ENCODE results near the gene ESR1. TPM values are rescaled to one million over a fixed set of nuclear protein-coding genes. Genes with fewer than 3 reads are reported as not detected.

The ESR1 gene
- total RNA-seq, 3 donors from 2014 or later: 2.2 to 74.5 (median 67.5) TPM

DNA sequence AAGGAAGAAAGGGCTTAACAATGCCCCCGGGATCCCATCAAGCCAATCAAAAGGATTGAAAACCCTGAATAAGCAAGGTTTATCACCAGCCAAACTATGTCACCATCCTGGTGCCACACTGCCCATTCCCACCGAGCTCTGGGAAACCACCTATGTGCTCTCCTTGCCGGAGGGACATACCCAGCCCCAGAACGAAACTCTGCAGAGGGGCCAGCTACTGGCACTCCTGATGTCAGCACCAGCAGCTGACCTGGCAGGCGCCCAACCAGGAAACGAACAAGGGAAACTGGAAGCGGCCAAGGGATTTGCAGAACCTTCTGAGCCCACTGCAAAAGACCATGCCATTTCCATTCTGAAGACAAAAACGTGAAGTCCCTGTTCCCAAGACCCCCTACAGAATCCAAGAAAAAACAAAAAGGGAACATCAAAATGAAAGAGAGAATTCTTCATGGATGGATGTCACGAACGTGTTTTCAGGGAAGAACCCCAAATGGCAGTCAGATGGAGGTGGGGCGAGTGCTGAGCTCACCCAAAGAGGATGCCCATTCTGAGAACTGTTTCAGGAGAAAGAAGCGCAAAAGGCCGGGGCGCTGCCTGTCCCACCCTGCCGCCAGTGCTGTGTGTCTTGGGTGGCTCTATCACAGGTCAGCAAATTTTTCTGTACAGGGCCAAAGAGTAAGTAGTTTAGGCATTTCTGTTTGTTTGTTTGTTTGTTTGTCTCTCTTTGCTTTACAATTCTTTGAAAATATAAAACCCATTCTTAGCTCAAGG, 305.2 kb downstream of the ESR1 start:
- peak; percentile 53 to 62 for DNase-seq (ENCODE audit: low spot score in 2 of 2)
- peak overlapping the region; percentile 64 to 80 for H3K27ac ChIP-seq

DNA sequence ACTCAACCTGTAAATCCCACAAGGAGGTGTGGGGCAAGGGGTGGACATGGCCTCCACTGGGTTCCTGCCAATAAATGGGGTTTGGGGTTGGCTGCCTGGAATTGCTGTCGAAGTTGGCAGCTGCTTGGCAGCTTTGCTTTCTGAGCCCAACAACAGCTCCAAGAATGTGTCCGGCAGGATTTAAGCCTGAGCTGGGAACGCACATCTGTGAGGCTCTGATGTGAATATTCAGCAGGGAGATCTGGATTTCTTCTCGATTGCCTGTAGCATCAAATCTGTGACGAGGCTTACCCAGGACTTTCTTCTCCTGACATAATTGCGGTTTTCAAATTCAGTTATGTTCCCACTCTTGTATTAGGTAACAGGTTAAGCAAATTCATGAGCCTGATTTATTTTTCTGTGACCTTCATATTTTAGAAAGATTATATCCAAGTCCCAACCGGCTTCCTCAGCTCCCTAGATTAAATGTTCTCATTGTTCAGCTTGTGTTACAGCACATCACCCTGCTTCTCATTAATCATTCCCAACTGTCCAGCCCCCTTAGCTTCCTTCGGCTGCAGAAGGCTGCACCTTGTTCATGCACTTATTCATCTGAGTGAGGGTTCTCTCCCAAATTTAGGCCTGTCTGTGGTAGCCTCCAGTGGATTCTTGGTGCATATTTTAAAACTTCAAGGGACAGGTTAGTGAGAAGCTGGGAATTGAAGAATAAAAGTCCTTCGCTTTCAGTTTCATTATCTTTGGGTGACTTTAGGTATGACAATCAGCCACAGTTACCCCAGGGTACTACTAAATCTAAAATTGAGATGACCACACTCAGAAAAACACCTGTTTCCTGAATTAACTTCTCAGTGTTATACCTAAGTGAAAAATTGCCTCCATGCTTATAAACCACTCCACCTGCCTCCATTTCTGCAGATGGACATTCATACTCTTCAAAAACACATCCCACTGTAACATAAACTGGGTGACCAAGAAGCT, 310.0 kb downstream of the ESR1 start:
- DNase-seq (ENCODE audit: low spot score in 2 of 2): no peak
- intact Hi-C loops (cut with DNase I; ENCODE audit: low total_unique reads): no loop called here
- H3K4me1 ChIP-seq: peaks cover 0 to 9% of the 10 kb centered on the region in 2 donors
- no peak for TF ChIP-seq POLR2A (IDR thresholded peaks at IDR 0.05)
- peak in 1 of 3 donors; percentile 23 for TF ChIP-seq POLR2AphosphoS5 (IDR thresholded peaks at IDR 0.05)
- no peaks in the 10 kb centered on the region for H3K27me3 ChIP-seq
- H3K9me3 ChIP-seq: no peaks in the 10 kb centered on the region
- peaks cover 4% of the 10 kb centered on the region for H3K36me3 ChIP-seq
- no peak overlapping the region for H3K4me3 ChIP-seq
- H3K27ac ChIP-seq: peak overlapping the region; percentile 76 to 82

More for the DNA sequence above, 305.2 kb downstream of the ESR1 start:
- TF ChIP-seq, protein P1, sequence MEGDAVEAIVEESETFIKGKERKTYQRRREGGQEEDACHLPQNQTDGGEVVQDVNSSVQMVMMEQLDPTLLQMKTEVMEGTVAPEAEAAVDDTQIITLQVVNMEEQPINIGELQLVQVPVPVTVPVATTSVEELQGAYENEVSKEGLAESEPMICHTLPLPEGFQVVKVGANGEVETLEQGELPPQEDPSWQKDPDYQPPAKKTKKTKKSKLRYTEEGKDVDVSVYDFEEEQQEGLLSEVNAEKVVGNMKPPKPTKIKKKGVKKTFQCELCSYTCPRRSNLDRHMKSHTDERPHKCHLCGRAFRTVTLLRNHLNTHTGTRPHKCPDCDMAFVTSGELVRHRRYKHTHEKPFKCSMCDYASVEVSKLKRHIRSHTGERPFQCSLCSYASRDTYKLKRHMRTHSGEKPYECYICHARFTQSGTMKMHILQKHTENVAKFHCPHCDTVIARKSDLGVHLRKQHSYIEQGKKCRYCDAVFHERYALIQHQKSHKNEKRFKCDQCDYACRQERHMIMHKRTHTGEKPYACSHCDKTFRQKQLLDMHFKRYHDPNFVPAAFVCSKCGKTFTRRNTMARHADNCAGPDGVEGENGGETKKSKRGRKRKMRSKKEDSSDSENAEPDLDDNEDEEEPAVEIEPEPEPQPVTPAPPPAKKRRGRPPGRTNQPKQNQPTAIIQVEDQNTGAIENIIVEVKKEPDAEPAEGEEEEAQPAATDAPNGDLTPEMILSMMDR (IDR thresholded peaks at IDR 0.05): no peak
- no peak for TF ChIP-seq POLR2A (IDR thresholded peaks at IDR 0.05)
- no peak for TF ChIP-seq POLR2AphosphoS5 (IDR thresholded peaks at IDR 0.05)
- no peaks in the 10 kb centered on the region for H3K27me3 ChIP-seq
- peak overlapping the region in 2 of 3 donors; percentile 12 to 30 for H3K4me3 ChIP-seq
- intact Hi-C loops (cut with DNase I; ENCODE audit: low total_unique reads): no loop called here
- H3K36me3 ChIP-seq: no peaks in the 10 kb centered on the region
- H3K9me3 ChIP-seq: no peaks in the 10 kb centered on the region
- H3K4me1 ChIP-seq: peaks cover 4 to 9% of the 10 kb centered on the region in 2 donors

DNA sequence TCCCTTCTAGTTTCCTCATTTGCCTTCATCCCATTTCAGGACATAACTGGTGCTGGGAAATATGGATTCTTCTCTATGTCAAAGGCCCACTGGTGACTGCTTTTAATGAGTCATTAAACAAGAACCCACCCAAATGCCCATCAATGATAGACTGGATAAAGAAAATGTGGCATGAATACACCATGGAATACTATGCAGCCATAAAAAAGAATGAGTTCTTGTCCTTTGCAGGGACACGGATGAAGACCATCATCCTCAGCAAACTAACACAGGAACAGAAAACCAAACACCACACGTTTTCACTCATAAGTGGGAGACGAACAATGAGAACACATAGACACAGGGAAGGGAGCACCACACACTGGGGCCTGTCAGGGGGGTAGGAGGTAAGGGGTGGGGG, 310.7 kb downstream of the ESR1 start:
- no peak for DNase-seq (ENCODE audit: low spot score in 2 of 2)
- no peaks in the 10 kb centered on the region for H3K9me3 ChIP-seq
- no peak overlapping the region for H3K4me3 ChIP-seq
- intact Hi-C loops (cut with DNase I; ENCODE audit: low total_unique reads): no loop called here
- TF ChIP-seq POLR2AphosphoS5 (IDR thresholded peaks at IDR 0.05) (no peak), POLR2A (IDR thresholded peaks at IDR 0.05) (no peak)
- TF ChIP-seq, protein P1 (IDR thresholded peaks at IDR 0.05): no peak
- H3K27ac ChIP-seq: no peak overlapping the region
- H3K4me1 ChIP-seq: peaks cover 0 to 9% of the 10 kb centered on the region in 2 donors
- H3K36me3 ChIP-seq: peaks cover 4% of the 10 kb centered on the region
- no peaks in the 10 kb centered on the region for H3K27me3 ChIP-seq

DNA sequence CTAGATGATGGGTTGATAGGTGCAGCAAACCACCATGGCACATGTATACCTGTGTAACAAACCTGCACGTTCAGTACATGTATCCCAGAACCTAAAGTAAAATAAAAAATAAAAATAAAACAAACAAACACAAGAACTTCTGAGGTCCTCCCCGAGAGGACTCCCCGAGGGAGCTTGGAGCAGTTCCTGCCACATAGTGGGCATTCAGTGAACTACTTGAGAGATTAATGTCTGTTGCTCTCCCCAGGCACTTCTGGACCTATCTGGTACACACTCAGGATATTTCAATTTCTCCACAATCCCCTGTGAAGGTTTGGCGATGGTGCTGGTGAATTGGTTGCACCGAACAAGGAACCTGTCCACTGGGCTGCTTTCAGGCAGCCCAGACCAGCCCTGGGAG, 311.2 kb downstream of the ESR1 start:
- no peak for TF ChIP-seq POLR2A (IDR thresholded peaks at IDR 0.05)
- TF ChIP-seq, protein P1 (IDR thresholded peaks at IDR 0.05): no peak
- no peak for TF ChIP-seq POLR2AphosphoS5 (IDR thresholded peaks at IDR 0.05)
- no peak overlapping the region for H3K27ac ChIP-seq
- DNase-seq (ENCODE audit: low spot score in 2 of 2): no peak
- intact Hi-C loops (cut with DNase I; ENCODE audit: low total_unique reads): no loop called here
- H3K4me3 ChIP-seq: no peak overlapping the region
- H3K4me1 ChIP-seq: peaks cover 0 to 9% of the 10 kb centered on the region in 2 donors
- no peaks in the 10 kb centered on the region for H3K27me3 ChIP-seq
- H3K9me3 ChIP-seq: no peaks in the 10 kb centered on the region
- H3K36me3 ChIP-seq: peaks cover 4% of the 10 kb centered on the region

DNA sequence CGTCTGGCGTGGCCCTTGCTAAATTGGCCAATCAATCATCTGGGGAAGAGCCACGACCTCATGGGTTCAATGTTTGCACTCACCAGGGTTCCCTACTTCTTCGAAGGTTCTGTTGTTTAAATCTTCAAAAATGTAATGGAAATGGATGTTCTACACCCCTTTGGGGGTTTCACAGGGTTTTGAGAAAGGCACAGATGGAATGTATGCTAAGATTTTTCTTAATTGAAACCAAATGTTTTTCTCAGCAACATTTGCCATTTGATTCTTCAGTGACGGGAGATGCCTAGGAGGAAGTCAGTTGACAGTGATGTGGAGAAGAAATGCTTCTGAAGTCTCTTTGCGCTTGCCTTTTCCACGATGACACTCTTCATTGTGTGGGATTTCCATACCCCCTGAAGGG, 312.3 kb downstream of the ESR1 start:
- peaks cover 0 to 9% of the 10 kb centered on the region in 2 donors for H3K4me1 ChIP-seq
- no peak for DNase-seq (ENCODE audit: low spot score in 2 of 2)
- no peak for TF ChIP-seq POLR2AphosphoS5 (IDR thresholded peaks at IDR 0.05)
- peaks cover 4% of the 10 kb centered on the region for H3K36me3 ChIP-seq
- H3K27ac ChIP-seq: no peak overlapping the region
- no peaks in the 10 kb centered on the region for H3K27me3 ChIP-seq
- H3K9me3 ChIP-seq: no peaks in the 10 kb centered on the region
- H3K4me3 ChIP-seq: no peak overlapping the region
- intact Hi-C loops (cut with DNase I; ENCODE audit: low total_unique reads): no loop called here

All from breast epithelium (tissue), 4 donors.